Activated CD4-positive, CD25-positive, alpha-beta regulatory T cell treated with anti-CD3 and anti-CD28 coated beads, Interleukin-2, amount 50 U/mL, for 16 hours (primary cell): ENCODE data around the gene RGS7.
"Not testable (repeated sequence)": the region's sequence is repeated elsewhere in the genome, so short reads cannot be mapped to it uniquely, and the experiment has no call there.

Experiments used
- DNase-seq: peaks from one replicate; pipeline ENCODE4 v3.0.0-alpha.2; 2020; ENCODE audit warnings: low read depth, low spot score

RGS7 gene

GRCh38 chr1:241332037-241332409 is 25.0 kb downstream of the RGS7 start:
- DNase-seq, result no peak

- DNase-seq, result no peak
Measured at GRCh38 chr1:241331328-241332036, 25.5 kb downstream of the RGS7 start.

- no peak for DNase-seq
Measured at GRCh38 chr1:241330619-241331327, 26.2 kb downstream of the RGS7 start.

GRCh38 chr1:241325456-241325855 is 31.5 kb downstream of the RGS7 start:
- no peak for DNase-seq

GRCh38 chr1:241323514-241324195 is 33.4 kb downstream of the RGS7 start:
- no peak for DNase-seq

GRCh38 chr1:241317676-241318075 is 39.3 kb downstream of the RGS7 start:
- DNase-seq, result no peak

GRCh38 chr1:241316372-241316771 is 40.6 kb downstream of the RGS7 start:
- no peak for DNase-seq

GRCh38 chr1:241311056-241311746 is 45.8 kb downstream of the RGS7 start:
- DNase-seq, result no peak

- no peak for DNase-seq
Measured at GRCh38 chr1:241310451-241310850, 46.6 kb downstream of the RGS7 start.

GRCh38 chr1:241309651-241310050 is 47.4 kb downstream of the RGS7 start:
- DNase-seq, result no peak

- no peak for DNase-seq
Measured at GRCh38 chr1:241308471-241308870, 48.5 kb downstream of the RGS7 start.

GRCh38 chr1:241308011-241308410 is 49.0 kb downstream of the RGS7 start:
- no peak for DNase-seq

GRCh38 chr1:241306125-241306790 is 50.7 kb downstream of the RGS7 start:
- DNase-seq, result no peak

- not testable (repeated sequence) for DNase-seq
Measured at GRCh38 chr1:241302024-241302423, 55.0 kb downstream of the RGS7 start.

- DNase-seq, result no peak
Measured at GRCh38 chr1:241299347-241299746, 57.7 kb downstream of the RGS7 start.

- no peak for DNase-seq
Measured at GRCh38 chr1:241292973-241293372, 64.0 kb downstream of the RGS7 start.

GRCh38 chr1:241291548-241291947 is 65.5 kb downstream of the RGS7 start:
- DNase-seq, result not testable (repeated sequence)

GRCh38 chr1:241286486-241286885 is 70.5 kb downstream of the RGS7 start:
- DNase-seq, result no peak

- DNase-seq, result no peak
Measured at GRCh38 chr1:241276391-241276790, 80.6 kb downstream of the RGS7 start.

- DNase-seq, result no peak
Measured at GRCh38 chr1:241275981-241276380, 81.0 kb downstream of the RGS7 start.

GRCh38 chr1:241275226-241275625 is 81.8 kb downstream of the RGS7 start:
- no peak for DNase-seq

- DNase-seq, result no peak
Measured at GRCh38 chr1:241274693-241275092, 82.3 kb downstream of the RGS7 start.
